ENCODE measurements around the gene SMCHD1. TPM values are rescaled to one million over a fixed set of nuclear protein-coding genes. Genes with fewer than 3 reads are reported as not detected.

The SMCHD1 gene
- total RNA-seq, 1 donor from 2014 or later: 152 TPM

Small RNAs within 50 kb of the gene (small RNA-seq; reads per million reads assigned to genes)
- gene RF00019 (ENCODE audit: low replicate concordance) (not detected), gene RNU6-340P (ENCODE audit: low replicate concordance) (not detected)

Other genes with a start within 250 kb of the SMCHD1 start
- gene METTL4, start 84.2 kb upstream of the SMCHD1 start, total RNA-seq: 14.8 TPM
- gene NDC80, start 84.2 kb upstream of the SMCHD1 start, total RNA-seq: 3.4 TPM
- gene EMILIN2, start 191.3 kb downstream of the SMCHD1 start, total RNA-seq: 3.0 TPM

All from temporal lobe (tissue), 2 donors.